Ureter (tissue), 1 donor: Measurements from ENCODE around the gene CCDC97. TPM values are rescaled to one million over a fixed set of nuclear protein-coding genes. Genes with fewer than 3 reads are reported as not detected.
"Not testable (repeated sequence)": the region's sequence is repeated elsewhere in the genome, so short reads cannot be mapped to it uniquely, and the experiment has no call there.

ENCODE experiments used
- DNase-seq: peaks from one replicate; pipeline ENCODE4 v3.0.0-alpha.2; 2020; ENCODE audit warnings: low spot score
- total RNA-seq: library from RNA; stranded (reverse); gene quantifications from one replicate; pipeline ENCODE4 v1.2.4, GENCODE V29; 2023
- donor health status: DM: yes; HTN: yes; CAD: no.

Gene CCDC97
- total RNA-seq, 1 donor from 2014 or later, result 38.3 TPM

- DNase-seq, result no peak
These were observed 25.5 kb downstream of the CCDC97 start for GRCh38 chr19:41335467-41335866.

GRCh38 chr19:41339936-41340335 is 30.0 kb downstream of the CCDC97 start:
- DNase-seq, result no peak

- DNase-seq, result no peak
These were observed 31.9 kb downstream of the CCDC97 start for GRCh38 chr19:41341669-41342490.

GRCh38 chr19:41344162-41344561 is 34.2 kb downstream of the CCDC97 start:
- DNase-seq, result no peak

DNA sequence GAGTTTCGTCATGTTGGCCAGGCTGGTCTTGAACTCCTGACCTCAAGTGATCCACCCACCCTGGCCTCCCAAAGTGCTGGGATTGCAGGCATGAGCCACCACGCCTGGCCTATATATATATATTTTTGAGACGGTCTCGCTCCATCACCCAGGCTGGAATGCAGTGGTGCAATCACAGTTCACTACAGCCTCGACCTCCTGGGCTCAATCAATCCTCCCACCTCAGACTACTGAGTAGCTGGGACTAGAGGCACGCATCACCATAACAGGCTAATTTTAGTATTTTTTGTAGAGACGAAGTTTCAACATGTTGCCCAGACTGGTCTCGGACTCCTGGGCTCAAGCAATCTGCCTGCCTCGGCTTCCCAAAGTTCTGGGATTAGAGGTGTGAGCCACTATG is 36.9 kb downstream of the CCDC97 start:
- not testable (repeated sequence) for DNase-seq

- DNase-seq, result no peak
These were observed 40.9 kb downstream of the CCDC97 start for GRCh38 chr19:41350735-41351338.

- peak; percentile 67 for DNase-seq
These were observed 41.6 kb downstream of the CCDC97 start for GRCh38 chr19:41351339-41352245.

- no peak for DNase-seq
These were observed 42.3 kb downstream of the CCDC97 start for GRCh38 chr19:41352279-41352608.

DNA sequence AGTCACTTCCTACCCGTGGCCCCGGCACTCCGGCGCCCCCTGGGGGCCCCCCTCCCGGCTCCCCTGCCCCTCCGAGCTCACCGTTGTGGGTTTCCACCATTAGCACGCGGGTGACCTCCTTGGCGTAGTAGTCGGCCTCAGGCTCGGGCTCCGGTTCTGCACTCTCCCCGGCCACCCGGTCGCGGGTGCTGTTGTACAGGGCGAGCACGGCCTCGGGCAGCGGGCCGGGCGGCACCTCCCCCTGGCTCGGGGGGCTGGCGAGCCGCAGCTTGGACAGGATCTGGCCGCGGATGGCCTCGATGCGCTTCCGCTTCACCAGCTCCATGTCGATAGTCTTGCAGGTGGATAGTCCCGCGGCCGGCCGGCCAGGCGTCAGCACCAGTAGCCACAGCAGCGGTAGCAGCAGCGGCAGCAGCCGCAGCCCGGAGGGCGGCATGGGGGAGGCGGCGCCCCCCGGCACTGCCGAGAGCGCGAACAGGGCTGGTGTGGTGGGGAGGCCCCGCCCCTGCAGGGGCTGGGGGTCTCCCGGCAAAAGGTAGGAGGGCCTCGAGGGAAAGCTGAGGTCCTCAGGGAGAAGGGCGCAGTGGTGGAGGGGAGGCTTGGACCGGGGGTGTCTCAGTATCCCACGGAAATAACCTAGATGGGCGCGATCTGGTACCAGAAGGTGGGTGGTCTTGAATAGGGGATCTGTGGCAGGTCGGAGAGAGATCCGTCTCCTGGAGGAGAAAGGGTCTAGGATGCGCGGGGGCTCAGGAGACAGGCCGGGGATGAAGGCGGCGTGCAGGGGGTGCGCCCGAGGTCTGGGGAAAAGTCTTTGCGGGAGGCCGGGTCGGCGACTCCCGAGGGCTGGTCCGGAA is 42.9 kb downstream of the CCDC97 start:
- peak; percentile 78 for DNase-seq

DNA sequence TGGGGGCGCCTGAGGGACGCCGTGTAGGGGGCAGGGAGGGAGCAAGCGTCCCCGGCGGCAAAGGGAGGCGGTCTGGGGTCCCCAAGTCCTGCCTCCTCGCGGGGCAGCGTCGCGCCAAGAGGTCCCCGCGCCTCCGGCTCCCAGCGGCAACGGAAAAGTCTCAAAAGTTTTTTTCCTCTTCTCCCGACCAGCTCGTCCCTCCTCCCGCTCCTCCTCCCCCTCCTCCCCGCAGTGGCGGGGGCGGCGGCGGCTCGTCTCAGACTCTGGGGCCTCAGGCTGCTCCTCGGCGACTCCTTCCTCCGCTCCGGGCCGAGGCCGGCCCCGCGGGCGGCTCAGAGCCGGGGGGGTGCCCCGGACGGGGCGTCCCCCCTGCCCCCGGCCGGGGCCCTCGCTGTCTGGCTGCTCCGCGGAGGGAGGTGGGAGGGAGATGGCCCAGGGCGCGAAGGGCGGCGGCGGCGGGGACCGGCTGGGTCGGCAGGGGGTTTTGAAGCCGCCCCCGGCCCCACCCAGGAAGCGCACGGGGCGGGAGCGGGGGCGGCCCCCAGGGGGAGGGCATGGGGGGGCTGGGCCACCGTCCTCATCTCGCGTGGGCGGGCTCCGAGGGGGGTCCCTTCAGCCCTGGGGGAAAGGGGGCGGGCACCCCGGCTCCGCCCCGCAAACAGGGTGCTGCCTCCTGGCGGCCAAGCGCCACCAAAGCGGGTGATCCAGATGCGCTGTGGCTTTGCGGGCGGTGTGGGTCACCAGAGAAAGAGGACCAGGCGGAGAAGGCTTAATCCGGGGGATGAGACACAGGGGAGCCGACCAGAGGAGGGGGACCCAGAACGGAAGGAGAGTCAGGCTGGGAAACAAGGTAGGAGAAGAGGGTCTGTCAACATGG is 43.7 kb downstream of the CCDC97 start, which contains the start of gene TGFB1:
TGFB1 (minus strand) TSS at position 457 of the 877 bp plus-strand sequence. CDS start 878 bp downstream, outside the sequence.
- peak; percentile 86 for DNase-seq

DNA sequence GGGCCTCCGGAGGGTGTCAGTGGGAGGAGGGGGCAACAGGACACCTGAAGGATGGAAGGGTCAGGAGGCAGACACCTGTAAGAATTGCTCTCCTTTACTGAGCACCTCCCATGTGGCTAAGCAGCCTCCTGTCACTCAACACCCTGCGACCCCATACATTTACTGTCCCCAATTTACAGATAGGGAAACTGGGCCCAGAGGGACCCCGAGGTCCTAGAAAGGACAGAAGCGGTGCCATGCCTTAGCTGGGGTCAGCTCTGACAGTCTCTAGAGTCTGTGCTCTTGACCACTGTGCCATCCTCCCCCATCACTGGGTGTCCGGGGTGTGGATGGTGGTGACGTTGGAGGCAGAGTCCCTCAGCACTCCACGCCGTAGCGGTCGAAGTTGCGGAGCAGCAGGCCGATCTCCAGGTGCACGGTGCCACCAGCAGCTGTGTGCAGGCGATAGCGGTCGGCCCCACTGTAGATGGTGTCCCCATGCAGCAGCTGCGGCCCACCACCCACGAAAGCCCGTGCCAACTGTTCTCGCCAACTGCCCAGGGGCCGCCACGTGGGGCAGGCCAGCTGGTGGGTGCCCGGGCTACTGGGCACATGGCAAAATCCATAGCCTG is 44.5 kb downstream of the CCDC97 start:
- DNase-seq, result no peak

GRCh38 chr19:41355035-41355434 is 45.1 kb downstream of the CCDC97 start:
- no peak for DNase-seq

DNA sequence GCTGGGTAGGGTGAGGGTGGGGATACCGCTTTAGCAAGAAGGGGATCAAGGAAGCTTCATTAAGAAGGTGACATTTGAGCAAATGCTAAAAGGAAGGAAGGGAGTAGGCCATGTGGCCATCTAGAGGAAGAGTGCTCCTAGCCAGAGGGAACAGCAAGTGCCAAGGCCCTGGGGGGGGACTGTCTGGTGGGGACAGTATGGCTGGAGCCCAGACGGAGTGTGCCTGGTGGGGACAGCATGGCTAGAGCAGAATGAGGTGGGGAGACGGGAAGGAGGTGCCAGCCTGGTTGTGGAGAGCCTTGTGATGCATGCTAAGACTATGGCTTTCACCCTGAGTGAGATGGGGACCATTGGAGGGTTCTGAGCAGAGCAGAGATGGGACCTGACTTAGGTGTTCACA is 45.8 kb downstream of the CCDC97 start:
- DNase-seq, result no peak

DNA sequence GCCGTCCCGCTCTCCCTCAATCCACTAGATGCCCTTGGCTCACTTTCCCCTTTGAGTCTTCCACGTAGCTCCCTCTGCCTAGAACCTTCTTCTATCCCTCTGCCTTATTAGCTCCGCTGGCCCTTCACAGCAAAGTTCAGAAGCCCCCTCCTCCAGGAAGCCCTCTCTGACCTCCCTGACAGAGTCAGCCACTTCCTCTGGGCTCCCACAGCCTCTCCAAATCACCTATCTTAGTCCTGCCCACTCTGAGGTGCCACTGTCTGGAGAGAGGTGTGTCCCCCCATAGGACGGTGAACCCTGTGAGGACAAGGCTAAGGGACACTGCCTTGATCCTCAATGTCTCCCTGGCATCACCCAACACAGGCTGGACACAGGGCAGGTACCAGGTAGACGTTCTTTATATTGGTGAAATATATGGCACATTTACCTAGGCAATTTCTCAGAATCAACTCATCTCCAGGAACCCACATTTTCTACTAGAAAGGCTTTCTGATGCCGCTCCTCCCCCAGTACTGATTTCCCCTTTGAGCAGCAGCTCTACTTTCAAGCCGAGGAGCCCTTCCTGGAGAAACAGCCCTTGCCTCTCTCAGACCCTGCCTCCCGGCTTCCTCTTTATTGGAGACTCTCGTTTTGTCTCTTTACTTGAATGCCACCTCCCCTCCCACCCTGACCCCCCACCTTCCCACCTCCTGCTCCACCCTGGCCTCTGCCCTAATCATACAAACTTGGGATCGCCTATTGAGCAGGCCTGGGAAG is 47.2 kb downstream of the CCDC97 start:
- DNase-seq, result no peak

DNA sequence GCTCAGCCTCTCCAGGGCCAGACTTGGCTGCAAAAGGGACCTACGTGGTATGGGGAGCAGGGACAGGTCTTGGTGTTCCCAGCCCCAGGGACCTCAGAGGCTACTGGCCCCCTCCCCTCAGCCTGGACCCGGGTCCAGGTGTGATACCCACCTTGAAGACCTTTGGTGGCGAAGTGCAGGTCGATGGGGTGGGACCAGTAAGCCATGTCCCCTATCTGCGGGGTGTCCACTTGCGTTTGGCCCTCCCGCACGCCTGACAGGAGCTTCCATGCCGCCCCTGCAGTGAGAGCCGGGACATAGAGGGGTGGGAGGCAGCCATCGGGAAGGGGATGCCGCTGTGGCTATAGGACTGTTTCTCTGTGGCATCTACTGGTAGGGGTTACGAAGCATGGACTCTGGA is 47.8 kb downstream of the CCDC97 start:
- no peak for DNase-seq

DNA sequence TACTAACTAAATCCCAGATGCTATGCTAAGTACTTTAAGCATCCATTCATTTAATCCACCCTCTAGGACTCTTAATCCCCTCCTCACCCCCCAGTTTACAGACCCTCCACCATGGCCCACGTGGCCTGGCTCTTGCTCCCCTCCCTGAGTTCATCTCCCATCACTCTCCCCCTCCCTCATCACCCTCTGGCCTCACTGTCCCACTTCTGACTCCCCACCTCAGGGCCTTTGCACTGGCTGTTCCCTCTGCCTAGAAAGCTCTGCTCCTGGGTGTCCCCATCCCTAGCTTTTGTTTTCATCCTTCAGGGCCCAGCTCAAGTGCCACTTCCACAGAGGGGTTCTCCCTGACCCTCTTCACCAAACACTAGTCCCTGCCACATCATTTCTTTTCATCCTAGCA is 49.8 kb downstream of the CCDC97 start:
- no peak for DNase-seq

- no peak for DNase-seq
These were observed 52.3 kb downstream of the CCDC97 start for GRCh38 chr19:41362143-41362847.

DNA sequence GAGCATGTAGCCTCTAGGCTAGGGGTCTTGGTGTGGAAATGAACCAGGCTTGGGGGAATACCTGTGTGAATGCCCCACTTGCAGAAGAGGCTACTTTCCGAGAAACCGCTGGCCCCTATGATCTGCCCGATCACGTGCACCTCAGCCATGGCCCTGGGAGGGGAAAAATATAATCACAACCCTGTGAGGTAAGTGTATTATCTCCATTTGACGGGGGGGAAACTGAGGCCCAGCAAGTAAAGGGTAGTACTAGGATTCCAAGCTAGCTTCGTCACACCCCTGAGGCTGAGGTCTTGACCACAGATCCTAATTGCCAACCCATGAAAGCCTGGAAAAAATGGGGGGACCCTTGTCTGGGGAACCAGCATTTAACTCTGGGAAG is 53.4 kb downstream of the CCDC97 start:
- DNase-seq, result no peak
